ENCODE results near the gene ZNF385B.

Gene ZNF385B

GRCh38 chr2:179741317-179741716 lies 120.1 kb downstream of the ZNF385B start:
- no peak for DNase-seq

GRCh38 chr2:179729966-179730365 lies 131.4 kb downstream of the ZNF385B start:
- DNase-seq: no peak

DNA sequence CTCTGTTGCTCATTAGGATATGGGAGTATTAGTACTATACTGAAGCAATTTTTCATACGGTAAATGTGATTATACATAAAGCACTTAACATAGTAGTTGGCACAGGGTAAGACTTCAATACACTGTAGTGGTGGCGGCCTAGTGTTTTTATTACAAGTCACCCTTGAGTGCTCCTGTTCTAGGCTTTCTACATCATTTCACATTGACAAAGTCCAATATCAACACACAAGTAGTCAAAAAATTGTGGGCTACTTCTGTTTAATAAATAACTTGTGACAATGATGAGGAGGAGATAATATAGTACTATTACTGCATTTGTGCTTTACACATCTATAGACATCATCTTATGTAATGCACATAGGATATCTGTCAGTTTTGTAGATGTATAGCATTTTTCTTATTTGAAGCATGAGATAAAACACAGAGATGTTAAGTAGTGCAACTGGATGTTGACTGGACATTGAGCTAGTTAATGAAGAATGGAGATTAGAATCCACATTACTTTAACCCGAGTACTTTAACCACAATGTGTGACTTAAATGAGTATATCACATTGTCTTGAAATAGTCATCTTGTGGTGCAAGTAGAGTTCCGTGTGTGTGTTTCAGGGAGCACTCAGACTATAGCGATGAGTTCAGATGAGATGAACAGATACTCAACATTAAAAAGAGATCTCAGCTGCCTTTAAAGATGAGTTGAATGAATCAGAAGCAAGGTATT lies 134.8 kb downstream of the ZNF385B start:
- no peak for DNase-seq

DNA sequence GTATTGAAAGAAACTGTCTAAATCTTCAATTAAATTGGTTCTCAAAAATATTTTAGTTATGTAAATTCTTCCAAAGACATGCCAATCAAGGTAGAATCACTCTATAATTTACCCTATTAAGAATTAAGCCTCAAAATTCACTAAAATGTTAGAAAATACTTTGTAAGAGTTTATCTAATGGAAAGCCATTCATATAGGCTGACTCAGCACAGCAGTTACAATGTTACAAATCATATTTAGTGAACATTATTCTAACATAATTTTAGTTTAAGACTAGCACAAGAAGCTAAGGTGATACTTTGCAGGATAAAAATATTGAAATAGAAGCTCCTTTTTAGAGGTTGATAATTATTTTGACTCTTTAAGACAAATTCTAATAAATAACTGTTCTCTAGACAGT lies 137.0 kb downstream of the ZNF385B start:
- DNase-seq: no peak

DNA sequence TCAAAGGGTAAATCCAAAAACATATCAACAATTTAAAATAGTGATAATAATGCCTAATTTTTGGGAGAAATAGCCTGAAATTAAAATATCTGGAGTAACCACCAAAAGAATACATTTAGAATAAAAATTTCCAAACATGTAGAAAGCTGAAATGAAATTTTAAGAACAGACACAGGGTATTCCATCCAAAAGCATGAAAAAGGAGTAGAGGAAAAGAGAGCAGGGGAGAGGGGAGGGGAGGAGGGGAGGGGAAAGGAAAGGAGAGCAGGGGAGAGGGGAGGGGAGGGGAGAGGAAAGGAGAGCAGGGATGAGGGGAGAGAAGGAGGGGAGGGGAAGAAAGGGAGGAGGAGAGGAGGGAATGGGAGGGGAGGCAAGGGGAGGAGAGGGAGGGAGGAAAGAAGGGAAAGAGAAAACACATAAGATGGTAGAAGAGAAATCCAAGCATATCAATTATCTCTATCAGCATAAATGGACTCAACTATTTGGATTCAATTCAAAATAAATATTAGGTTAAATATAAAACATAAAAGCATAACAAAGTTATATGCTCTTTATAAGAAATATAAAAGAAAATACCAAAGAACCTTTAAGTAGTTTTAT lies 141.1 kb downstream of the ZNF385B start:
- DNase-seq: no peak

GRCh38 chr2:179715871-179716270 lies 145.5 kb downstream of the ZNF385B start:
- no peak for DNase-seq

- DNase-seq: no peak
Observed at GRCh38 chr2:179715196-179715595, 146.2 kb downstream of the ZNF385B start.

DNA sequence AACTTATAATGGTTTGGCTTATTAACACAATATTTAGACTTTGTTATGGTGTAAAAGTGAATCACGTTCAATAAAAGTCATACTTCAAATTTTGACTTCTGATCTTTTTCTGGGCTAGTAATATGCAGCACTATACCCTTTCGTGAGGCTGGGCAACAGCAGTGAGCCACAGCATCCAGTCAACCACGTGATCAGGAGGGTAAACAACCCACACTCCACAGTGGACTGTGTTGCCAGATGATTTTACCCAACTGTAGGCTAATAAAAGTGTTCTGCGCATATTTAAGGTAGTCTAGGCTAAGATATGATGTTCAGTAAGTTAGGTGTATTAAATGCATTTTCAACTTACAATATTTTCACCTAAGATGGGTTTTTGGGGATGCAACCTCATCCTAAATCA lies 148.6 kb downstream of the ZNF385B start:
- DNase-seq: no peak

DNA sequence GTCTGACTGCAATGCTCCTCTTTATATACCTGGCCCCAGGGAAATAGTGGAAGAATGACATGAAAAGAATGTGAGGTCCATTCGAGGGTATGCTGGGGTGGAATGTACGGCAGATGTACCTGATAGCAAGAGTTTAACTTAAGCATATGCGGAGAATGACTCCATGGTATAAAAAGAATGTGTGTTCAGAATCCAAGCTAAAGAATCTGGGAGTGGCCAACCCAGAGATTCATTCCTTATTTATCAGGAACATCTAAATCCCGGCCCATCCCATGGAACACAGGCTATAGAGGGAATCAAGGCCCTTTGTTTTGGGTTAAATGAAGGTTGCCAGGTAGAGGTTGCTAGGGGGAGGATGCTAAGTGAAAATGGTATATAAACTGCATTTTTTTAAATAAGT lies 150.0 kb downstream of the ZNF385B start:
- no peak for DNase-seq

DNA sequence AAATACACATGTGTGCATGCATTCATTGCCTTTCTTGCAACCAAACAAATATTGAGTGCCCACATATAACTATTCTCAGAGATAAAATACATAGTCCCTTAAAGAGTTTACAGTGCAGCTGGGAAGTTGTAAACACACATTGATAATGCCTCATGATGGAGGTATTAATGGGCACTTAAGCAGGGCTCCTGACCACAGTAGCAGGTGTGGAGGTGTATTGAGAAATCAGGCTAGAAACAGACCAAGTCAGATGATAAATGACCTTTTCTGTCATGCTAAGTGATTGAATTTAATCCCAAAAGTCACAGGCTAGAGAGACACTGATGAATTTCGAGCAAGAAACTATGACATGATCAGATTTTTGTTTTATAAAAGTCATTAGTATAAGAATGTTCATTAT lies 157.7 kb downstream of the ZNF385B start:
- no peak for DNase-seq

DNA sequence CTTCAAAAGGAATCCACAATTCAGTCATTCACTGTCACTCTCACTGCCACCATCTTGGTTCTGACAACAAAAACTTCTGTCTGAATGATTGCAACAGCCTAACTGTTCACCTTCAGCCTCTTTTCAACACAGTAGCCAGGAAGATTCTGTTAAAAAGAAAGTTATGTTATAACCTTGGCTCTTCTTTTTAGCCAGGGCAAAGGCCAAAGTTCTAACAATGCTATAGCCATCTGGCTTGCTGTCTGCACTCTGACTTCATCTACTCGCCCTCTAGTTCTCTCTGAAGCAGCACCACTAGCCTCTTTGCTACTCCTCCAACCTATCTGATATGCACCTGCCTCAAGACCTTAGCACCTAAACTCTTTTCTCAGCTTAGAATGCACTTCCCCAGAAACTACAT lies 158.5 kb downstream of the ZNF385B start:
- DNase-seq: no peak

- DNase-seq: no peak
Observed at GRCh38 chr2:179701524-179702110, 159.8 kb downstream of the ZNF385B start.

GRCh38 chr2:179695486-179695885 lies 165.9 kb downstream of the ZNF385B start:
- DNase-seq: no peak

DNA sequence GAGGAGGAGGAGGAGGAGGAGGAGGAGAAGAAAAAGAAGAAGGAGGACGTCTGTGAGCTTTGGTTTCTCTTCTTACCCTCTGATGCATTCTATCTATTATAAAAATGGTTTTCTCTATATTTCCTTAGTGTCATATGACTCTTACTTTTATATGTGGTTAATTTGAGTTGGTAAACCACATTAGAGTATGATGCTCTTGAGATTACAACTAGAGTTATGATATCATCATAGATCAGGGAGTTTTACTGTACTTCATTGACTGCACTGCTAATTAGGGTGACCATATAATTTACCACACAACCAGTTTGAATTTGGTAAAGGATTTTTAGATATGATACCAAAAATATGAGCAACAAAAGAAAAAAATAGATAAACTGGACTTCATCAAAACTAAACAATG lies 166.4 kb downstream of the ZNF385B start:
- DNase-seq: no peak

DNA sequence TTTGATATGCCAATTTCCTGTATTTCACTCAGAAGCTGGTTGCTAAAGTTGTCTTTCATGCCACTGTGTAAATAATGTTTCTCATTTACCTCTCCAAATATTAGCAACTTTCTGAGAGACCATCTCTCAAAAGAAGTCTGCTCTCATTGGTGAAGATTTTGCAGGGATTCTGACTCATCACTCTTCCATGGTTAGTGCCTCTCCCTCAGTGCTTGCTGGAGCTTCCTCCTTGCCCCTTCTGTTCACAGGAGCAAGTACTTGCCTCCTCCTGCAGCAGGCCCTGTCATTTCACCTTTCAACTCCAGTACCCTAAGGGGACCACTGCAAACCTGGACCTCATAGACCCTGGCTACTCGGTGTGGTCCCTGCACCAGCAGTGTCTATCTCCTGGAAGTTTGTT lies 168.8 kb downstream of the ZNF385B start:
- DNase-seq: no peak

- no peak for DNase-seq
Observed at GRCh38 chr2:179692043-179692442, 169.4 kb downstream of the ZNF385B start.

GRCh38 chr2:179691235-179691634 lies 170.2 kb downstream of the ZNF385B start:
- DNase-seq: no peak

- DNase-seq: no peak
Observed at GRCh38 chr2:179686718-179687342, 174.6 kb downstream of the ZNF385B start.

GRCh38 chr2:179686069-179686468 lies 175.3 kb downstream of the ZNF385B start:
- DNase-seq: no peak

GRCh38 chr2:179685146-179685545 lies 176.3 kb downstream of the ZNF385B start:
- no peak for DNase-seq

DNA sequence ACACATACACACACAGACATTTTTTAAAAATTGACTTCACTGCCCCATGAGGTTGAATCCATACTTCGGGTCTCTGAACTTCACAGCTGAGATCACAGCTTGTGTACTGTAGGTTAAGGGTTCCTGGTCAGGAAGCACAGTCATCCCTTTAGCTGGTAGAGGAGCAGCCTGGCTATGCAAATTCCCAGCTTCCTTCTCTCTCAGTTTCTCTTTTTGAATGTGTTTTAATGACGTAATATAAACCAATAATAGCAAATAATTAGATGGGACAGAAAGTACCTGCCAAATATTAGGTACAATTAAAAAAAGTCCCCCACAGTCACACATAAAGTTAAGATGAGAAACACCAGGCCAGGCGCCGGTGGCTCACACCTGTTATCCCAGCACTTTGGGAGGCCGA lies 178.7 kb downstream of the ZNF385B start:
- DNase-seq: no peak

DNA sequence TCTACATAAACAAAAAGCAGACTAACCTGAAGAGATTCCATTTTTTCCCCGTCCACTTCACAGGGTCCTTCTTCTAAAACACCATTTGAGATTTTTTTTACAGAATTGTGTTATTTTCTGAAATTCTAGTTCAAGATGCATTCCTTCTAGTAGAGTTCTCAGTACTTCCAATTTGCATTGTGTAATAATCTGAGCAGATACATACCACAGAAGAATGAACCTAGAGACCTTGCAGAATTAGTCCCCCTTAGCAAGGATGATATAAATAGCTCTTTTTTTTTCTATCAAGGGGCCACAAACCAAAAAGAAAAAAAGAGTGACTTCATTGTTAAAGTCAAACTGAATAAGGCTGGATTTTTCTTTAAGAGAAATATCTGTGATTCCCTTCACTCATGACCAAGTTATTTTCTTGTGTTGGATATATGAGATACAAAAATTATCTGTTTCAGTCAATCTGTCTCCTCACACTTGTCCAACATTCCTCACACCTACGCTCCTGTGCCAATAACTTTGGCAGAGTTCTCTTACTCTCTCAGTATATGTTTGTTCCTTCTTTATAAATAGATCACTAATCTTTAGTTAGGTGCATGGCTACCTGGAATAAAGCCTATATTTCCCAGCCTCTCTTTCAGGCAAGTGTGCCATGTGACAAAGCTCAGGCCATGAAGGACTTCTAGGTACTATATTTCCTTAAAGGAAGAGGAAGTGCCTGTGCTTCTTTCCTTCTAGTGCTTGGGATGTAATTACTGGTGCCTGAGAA lies 183.5 kb downstream of the ZNF385B start:
- DNase-seq: no peak

- DNase-seq: no peak
Observed at GRCh38 chr2:179677077-179677688, 184.2 kb downstream of the ZNF385B start.

Data from T-helper 1 cell (primary cell).